ENCODE measurements around the gene MAN2A1.
A peak's percentile ranks its signal among the peaks of the same experiment; 100 is the strongest.

The MAN2A1 gene

GRCh38 chr5:109678447-109678846 lies 11.3 kb upstream of the MAN2A1 start:
- DNase-seq (ENCODE audit: low read depth in 1 of 2, low spot score in 1 of 2), result no peak

- DNase-seq (ENCODE audit: low read depth in 1 of 2, low spot score in 1 of 2), result no peak
Observed at GRCh38 chr5:109681763-109682162, 8.0 kb upstream of the MAN2A1 start.

GRCh38 chr5:109682383-109682782 lies 7.3 kb upstream of the MAN2A1 start:
- DNase-seq (ENCODE audit: low read depth in 1 of 2, low spot score in 1 of 2), result no peak

GRCh38 chr5:109685916-109686315 lies 3.8 kb upstream of the MAN2A1 start:
- DNase-seq (ENCODE audit: low read depth in 1 of 2, low spot score in 1 of 2), result no peak

GRCh38 chr5:109688630-109688969 lies 1.1 kb upstream of the MAN2A1 start:
- peak in 1 of 2 donors; percentile 8 for DNase-seq (ENCODE audit: low read depth in 1 of 2, low spot score in 1 of 2)

GRCh38 chr5:109688970-109689739 lies 572 bp upstream of the MAN2A1 start:
- DNase-seq (ENCODE audit: low read depth in 1 of 2, low spot score in 1 of 2), result peak; percentile 60 to 68

GRCh38 chr5:109690242-109690974 lies 681 bp downstream of the MAN2A1 start:
- DNase-seq (ENCODE audit: low read depth in 1 of 2, low spot score in 1 of 2), result peak; percentile 13 to 21

- peak; percentile 14 to 28 for DNase-seq (ENCODE audit: low read depth in 1 of 2, low spot score in 1 of 2)
Observed at GRCh38 chr5:109690975-109691574, 1.3 kb downstream of the MAN2A1 start.

- no peak for DNase-seq (ENCODE audit: low read depth in 1 of 2, low spot score in 1 of 2)
Observed at GRCh38 chr5:109691996-109692395, 2.3 kb downstream of the MAN2A1 start.

- no peak for DNase-seq (ENCODE audit: low read depth in 1 of 2, low spot score in 1 of 2)
Observed at GRCh38 chr5:109692852-109693251, 3.1 kb downstream of the MAN2A1 start.

- no peak for DNase-seq (ENCODE audit: low read depth in 1 of 2, low spot score in 1 of 2)
Observed at GRCh38 chr5:109693535-109694400, 4.0 kb downstream of the MAN2A1 start.

GRCh38 chr5:109694451-109694891 lies 4.7 kb downstream of the MAN2A1 start:
- no peak for DNase-seq (ENCODE audit: low read depth in 1 of 2, low spot score in 1 of 2)

- DNase-seq (ENCODE audit: low read depth in 1 of 2, low spot score in 1 of 2), result no peak
Observed at GRCh38 chr5:109695005-109695926, 5.5 kb downstream of the MAN2A1 start.

- DNase-seq (ENCODE audit: low read depth in 1 of 2, low spot score in 1 of 2), result no peak
Observed at GRCh38 chr5:109697339-109697738, 7.6 kb downstream of the MAN2A1 start.

- no peak for DNase-seq (ENCODE audit: low read depth in 1 of 2, low spot score in 1 of 2)
Observed at GRCh38 chr5:109700516-109701153, 10.9 kb downstream of the MAN2A1 start.

- DNase-seq (ENCODE audit: low read depth in 1 of 2, low spot score in 1 of 2), result no peak
Observed at GRCh38 chr5:109701252-109701651, 11.5 kb downstream of the MAN2A1 start.

GRCh38 chr5:109701792-109702191 lies 12.1 kb downstream of the MAN2A1 start:
- DNase-seq (ENCODE audit: low read depth in 1 of 2, low spot score in 1 of 2), result no peak

GRCh38 chr5:109703166-109703565 lies 13.4 kb downstream of the MAN2A1 start:
- no peak for DNase-seq (ENCODE audit: low read depth in 1 of 2, low spot score in 1 of 2)

GRCh38 chr5:109703829-109704228 lies 14.1 kb downstream of the MAN2A1 start:
- no peak for DNase-seq (ENCODE audit: low read depth in 1 of 2, low spot score in 1 of 2)

Measured in activated CD4-positive, alpha-beta T cell treated with anti-CD3 and anti-CD28 coated beads, Interleukin-2, amount 50 U/mL, for 24 hours (primary cell).